Fibroblast of lung (primary cell): ENCODE data around the gene ACSS1.

Experiments
- CTCF ChIP-seq, 2 donors: IDR thresholded peaks in 1 of 2; conservative IDR thresholded peaks in 1 of 2; 1 replicate in 1 of 2; 2 replicates in 1 of 2; pipeline ENCODE4 v1.5.1; 2011 to 2012; ENCODE audit warnings: low read length in 2 of 2, control low read depth in 1 of 2, inconsistent platforms in 1 of 2, low read depth in 1 of 2, mild to moderate bottlenecking in 1 of 2
- EZH2 ChIP-seq: IDR thresholded peaks from 2 replicates; pipeline ENCODE4 v1.5.1; 2012; ENCODE audit warnings: low read length, control low read depth, mild to moderate bottlenecking; ENCODE audit errors: missing control alignments

- TF ChIP-seq EZH2 (no peak), CTCF (conservative IDR thresholded peaks at IDR 0.05 in 1 of 2, IDR thresholded peaks at IDR 0.05 in 1 of 2; ENCODE audit: low read depth in 1 of 2, low read length in 2 of 2) (no peak)
Observed at GRCh38 chr20:25039697-25040437, 18.1 kb downstream of the ACSS1 start.
